Lower leg skin (tissue), 4 donors: ENCODE results near the gene STX8. TPM values are rescaled to one million over a fixed set of nuclear protein-coding genes. Genes with fewer than 3 reads are reported as not detected.

ENCODE experiments used
- DNase-seq, 2 donors: peaks; one replicate each; pipeline ENCODE4 v3.0.0-alpha.2; 2019; ENCODE audit warnings: low spot score in 2 of 2
- H3K4me3 ChIP-seq: fragments of 200-600 bp; sonication (generic); 2 replicates; pipeline ENCODE4 v1.5.1; 2017; ENCODE audit warnings: mild to moderate bottlenecking, low read depth; ENCODE audit not compliant: poor library complexity, severe bottlenecking
- POLR2A ChIP-seq, 2 donors: fragments of 450-650 bp; IDR thresholded peaks; one replicate each; pipeline ENCODE4 v1.6.1; 2016 to 2017; ENCODE audit warnings: antibody characterized with exemption in 2 of 2, mild to moderate bottlenecking in 1 of 2, moderate library complexity in 1 of 2
- WGBS, 2 donors: methylation state at CpG; one replicate each; pipeline ENCODE4 v1.1.5; 2018; 5-methylcytosine and 5-hydroxymethylcytosine counted together
- intact Hi-C: fragments of 100-400 bp; cut with DNase I; formaldehyde crosslinking; loops from one replicate; pipeline ENCODE4 v1.15.0; 2023; ENCODE audit warnings: low total_unique reads
- total RNA-seq, 4 donors: library from RNA; depleted of rRNA; stranded (reverse); fragments of >200 nt; gene quantifications; one replicate each; pipeline ENCODE4 v1.1.0, GENCODE V29; 2016
- TF ChIP-seq, protein P1 (sequence below), 3 donors: fragments of 450-650 bp; IDR thresholded peaks; one replicate each; pipeline ENCODE4 v1.5.1; 2016; ENCODE audit warnings: antibody characterized with exemption in 3 of 3, mild to moderate bottlenecking in 3 of 3, moderate library complexity in 2 of 3

STX8 gene
- total RNA-seq, 4 donors from 2014 or later: 32.1 to 56.4 (median 45.1) TPM

DNA sequence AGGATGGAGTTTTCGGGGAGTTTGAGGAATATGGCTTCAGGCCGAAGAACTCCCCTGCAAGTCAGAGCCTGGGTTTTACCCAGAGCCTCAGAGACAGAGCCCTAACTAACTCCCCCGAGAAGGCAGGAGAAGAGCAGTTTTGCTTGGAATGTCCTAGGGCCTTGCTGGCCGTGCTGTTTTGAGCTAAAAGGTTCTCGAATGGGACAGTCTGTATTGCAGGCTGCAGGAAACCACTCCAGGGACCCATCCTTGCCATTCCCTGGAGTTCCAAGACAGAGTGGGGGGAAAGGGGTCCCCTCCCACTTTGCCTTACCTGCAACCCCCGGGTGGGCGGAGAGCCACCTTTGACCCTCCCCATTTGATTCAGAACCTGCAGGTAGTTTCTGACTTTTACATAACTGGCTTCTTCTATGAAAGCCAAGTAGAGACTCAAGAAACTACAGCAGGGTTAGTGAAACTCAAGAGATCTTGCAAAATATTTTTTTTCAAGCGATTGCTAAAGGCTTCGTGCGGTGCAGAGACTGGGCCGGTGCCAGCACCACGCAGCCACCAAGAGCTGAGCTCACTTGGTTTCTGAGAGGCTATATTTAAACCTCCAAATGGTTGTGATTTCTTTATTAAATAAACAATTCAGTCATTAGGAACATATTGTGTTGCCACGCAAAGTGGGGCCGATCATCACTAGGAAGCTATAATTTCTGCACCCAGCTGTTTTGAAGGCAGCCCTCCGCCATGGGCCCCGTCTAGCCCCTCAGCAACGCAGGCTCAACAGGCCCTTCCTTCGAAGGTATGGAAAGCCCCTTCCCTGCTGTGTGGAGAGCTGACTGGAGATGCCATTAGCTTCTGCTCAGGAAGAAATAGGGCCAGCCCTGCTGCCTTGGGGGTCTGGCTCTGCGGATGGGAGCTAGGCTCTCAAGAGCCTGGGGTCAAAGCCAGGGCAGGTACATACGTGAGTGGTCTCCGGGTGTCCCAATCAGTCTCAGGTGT is 331.3 kb downstream of the STX8 start:
- 64 to 70% methylated on average over 21 of the region's 21 CpGs for WGBS, 2 donors
- DNase-seq: no peak
- intact Hi-C loops: no loop called here
- no peak for TF ChIP-seq POLR2A (IDR thresholded peaks at IDR 0.05)
- TF ChIP-seq, protein P1, sequence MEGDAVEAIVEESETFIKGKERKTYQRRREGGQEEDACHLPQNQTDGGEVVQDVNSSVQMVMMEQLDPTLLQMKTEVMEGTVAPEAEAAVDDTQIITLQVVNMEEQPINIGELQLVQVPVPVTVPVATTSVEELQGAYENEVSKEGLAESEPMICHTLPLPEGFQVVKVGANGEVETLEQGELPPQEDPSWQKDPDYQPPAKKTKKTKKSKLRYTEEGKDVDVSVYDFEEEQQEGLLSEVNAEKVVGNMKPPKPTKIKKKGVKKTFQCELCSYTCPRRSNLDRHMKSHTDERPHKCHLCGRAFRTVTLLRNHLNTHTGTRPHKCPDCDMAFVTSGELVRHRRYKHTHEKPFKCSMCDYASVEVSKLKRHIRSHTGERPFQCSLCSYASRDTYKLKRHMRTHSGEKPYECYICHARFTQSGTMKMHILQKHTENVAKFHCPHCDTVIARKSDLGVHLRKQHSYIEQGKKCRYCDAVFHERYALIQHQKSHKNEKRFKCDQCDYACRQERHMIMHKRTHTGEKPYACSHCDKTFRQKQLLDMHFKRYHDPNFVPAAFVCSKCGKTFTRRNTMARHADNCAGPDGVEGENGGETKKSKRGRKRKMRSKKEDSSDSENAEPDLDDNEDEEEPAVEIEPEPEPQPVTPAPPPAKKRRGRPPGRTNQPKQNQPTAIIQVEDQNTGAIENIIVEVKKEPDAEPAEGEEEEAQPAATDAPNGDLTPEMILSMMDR (IDR thresholded peaks at IDR 0.05): no peak
- no peak overlapping the region for H3K4me3 ChIP-seq

DNA sequence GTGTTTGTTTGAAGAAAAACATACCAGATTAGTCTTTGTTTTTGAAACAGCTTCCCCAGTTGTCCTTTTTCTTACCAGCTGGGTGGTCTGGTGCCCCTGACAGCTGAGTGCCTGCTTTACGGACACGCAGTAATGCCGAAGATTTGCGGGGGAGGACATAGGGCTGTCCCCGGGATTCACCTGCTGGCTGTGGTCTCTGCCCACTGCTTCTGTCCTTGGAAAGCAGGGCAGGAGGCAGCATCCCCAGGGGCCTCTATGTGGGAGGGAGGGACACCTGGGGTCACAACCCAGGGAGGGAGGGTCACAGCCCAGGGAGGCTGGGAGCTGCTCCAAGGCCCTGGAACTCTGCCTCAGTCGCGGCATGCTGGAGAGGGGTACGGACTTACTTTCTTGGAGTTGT is 332.6 kb downstream of the STX8 start:
- WGBS, 2 donors: 78 to 82% methylated on average over 8 of the region's 8 CpGs
- DNase-seq: no peak
- intact Hi-C loops: no loop called here
- no peak overlapping the region for H3K4me3 ChIP-seq
- TF ChIP-seq, protein P1 (IDR thresholded peaks at IDR 0.05): no peak
- TF ChIP-seq POLR2A (IDR thresholded peaks at IDR 0.05): no peak

DNA sequence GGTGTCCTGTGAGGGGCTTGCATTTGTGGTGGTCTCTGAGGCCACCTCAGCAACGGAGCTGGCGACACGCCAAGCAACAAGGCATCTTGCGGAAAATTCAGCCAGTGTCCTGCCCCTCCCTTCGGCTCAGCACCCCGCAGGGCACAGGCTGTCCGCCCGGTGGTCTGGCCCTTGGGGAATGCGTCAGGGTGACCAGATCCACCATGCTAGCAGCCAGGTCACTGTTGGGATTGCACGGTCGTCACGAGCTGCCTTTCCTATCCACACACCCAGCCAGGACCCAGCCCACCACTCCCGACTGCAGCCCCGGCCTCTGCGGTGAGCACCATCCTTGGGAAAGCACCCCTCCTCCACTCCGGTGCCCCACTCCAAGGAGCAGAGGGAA is 333.1 kb downstream of the STX8 start:
- H3K4me3 ChIP-seq: no peak overlapping the region
- intact Hi-C loops: no loop called here
- no peak for DNase-seq
- TF ChIP-seq POLR2A (IDR thresholded peaks at IDR 0.05): no peak
- TF ChIP-seq, protein P1 (IDR thresholded peaks at IDR 0.05): no peak
- WGBS, 2 donors: 61 to 81% methylated on average over 15 to 16 of the region's 16 CpGs

DNA sequence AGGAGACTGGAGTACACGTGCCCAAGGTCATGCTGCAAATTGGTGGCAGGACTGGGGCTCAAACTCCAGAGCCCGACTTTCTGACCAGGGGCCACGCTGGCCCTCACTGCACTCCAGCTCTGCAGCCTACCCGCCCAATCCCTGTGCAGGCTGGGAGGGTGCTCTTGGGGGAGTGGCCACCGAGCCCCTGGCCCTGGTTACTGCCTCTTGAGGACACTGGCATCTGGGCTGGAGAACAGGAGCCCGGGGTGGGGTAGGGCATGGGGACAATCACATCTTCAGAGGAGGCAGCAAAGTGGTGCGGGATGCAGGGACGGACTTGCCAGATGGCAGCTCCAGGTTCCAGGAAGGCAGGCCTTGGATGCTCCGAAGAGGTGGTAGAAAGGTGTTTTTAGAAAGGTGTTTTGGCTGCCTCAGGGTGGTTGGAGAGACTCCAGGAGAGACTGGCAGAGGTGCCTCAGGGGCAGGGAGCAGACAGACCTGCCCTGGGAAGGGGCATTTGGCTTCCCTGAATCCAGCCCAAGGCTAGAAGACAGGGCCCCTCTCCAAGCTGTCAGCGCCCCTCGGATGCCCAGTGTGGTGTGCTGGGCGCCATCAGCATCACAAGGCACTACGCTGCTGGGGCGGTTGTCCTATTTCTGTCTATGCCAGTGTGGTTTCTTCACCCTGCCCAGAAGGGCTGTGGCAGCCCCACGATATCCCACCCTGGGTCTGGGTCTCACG is 333.7 kb downstream of the STX8 start:
- H3K4me3 ChIP-seq: no peak overlapping the region
- intact Hi-C loops: no loop called here
- no peak for DNase-seq
- no peak for TF ChIP-seq POLR2A (IDR thresholded peaks at IDR 0.05)
- TF ChIP-seq, protein P1 (IDR thresholded peaks at IDR 0.05): no peak
- WGBS, 2 donors: 67 to 76% methylated on average over 11 to 13 of the region's 16 CpGs

DNA sequence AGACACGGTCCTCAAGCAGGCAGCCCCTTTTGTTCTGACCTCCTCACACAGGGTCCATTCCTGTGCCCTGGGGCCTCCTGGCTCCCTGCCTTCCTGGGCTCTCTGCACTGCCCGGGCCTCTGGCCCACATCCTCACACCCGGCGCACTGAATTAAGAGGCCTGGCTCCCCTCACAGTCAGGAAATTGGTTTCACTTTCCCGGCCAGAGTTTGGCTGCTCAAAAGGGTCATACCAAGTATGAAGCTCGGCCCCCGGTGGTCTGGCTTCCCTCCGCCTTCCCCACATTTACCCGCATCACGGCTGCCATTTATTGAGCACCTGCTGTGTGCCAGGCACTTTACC is 334.3 kb downstream of the STX8 start:
- TF ChIP-seq, protein P1 (IDR thresholded peaks at IDR 0.05): no peak
- no peak for TF ChIP-seq POLR2A (IDR thresholded peaks at IDR 0.05)
- 20 to 44% methylated on average over 10 of the region's 10 CpGs for WGBS, 2 donors
- DNase-seq: no peak
- H3K4me3 ChIP-seq: no peak overlapping the region
- intact Hi-C loops: no loop called here
